Uterus (tissue), 2 donors: Measurements from ENCODE around the gene LIG3.

Experiments
- CTCF ChIP-seq, 4 experiments: fragments of 200-600 bp in 2 of 4; fragments of 450-650 bp in 2 of 4; sonication (generic) in 2 of 4; IDR thresholded peaks; one replicate each; pipeline ENCODE4 v1.5.1; 2016 to 2019; ENCODE audit warnings: antibody characterized with exemption in 4 of 4, mild to moderate bottlenecking in 2 of 4, moderate library complexity in 1 of 4
- POLR2A ChIP-seq, 2 donors: fragments of 450-650 bp; IDR thresholded peaks; one replicate each; pipeline ENCODE4 v1.6.1; 2016; ENCODE audit warnings: antibody characterized with exemption in 2 of 2, mild to moderate bottlenecking in 1 of 2, moderate library complexity in 1 of 2

GRCh38 chr17:35038453-35038852, 58.1 kb downstream of the LIG3 start:
- TF ChIP-seq CTCF (IDR thresholded peaks at IDR 0.05) (no peak), POLR2A (IDR thresholded peaks at IDR 0.05) (no peak)
